B cell (primary cell): ENCODE results near the gene CCDC88C. TPM values are rescaled to one million over a fixed set of nuclear protein-coding genes. Genes with fewer than 3 reads are reported as not detected.

Experiments used
- ATAC-seq: fragments of 200-7000 bp; cut with Tn5 transposase; one replicate; pipeline ENCODE4 v1.10.0; 2021; ENCODE audit warnings: low read depth, mild to moderate bottlenecking, moderate number of reproducible peaks, moderate library complexity
- CTCF ChIA-PET: fragments of 350-600 bp; sonication (Branson Sonifier 250); formaldehyde crosslinking; loops from one replicate; lab custom pipeline; 2021; ENCODE audit warnings: antibody characterized with exemption, inconsistent platforms; lab: Charles Lee
- POLR2A ChIA-PET: fragments of 350-600 bp; sonication (Branson Sonifier 250); formaldehyde crosslinking; loops from one replicate; lab custom pipeline; 2021; ENCODE audit warnings: antibody characterized with exemption; lab: Charles Lee
- DNase-seq: peaks from one replicate; pipeline ENCODE4 v3.0.0; 2013
- H2AFZ ChIP-seq: 2 replicates; pipeline ENCODE4 v1.6.1; 2012; ENCODE audit warnings: mild to moderate bottlenecking, low read depth, low read length; ENCODE audit not compliant: insufficient read depth, poor library complexity, severe bottlenecking
- H3K27ac ChIP-seq, 2 donors: 1 replicate in 1 of 2; 2 replicates in 1 of 2; pipeline ENCODE4 v1.5.1; 2012 to 2013; ENCODE audit warnings: low read length in 2 of 2, mild to moderate bottlenecking in 2 of 2, moderate library complexity in 1 of 2
- H3K27me3 ChIP-seq, 4 experiments: fragments of 200-600 bp in 1 of 4; sonication (generic) in 1 of 4; replicated peaks in 1 of 4; 1 replicate in 2 of 4; 2 replicates in 2 of 4; pipeline versions ENCODE4 v1.6.1 to v1.7.0; 2013 to 2016; ENCODE audit warnings: low read length in 3 of 4, mild to moderate bottlenecking in 2 of 4, mixed read lengths in 1 of 4, moderate library complexity in 1 of 4; ENCODE audit not compliant: insufficient read depth in 4 of 4, control insufficient read depth in 3 of 4; ENCODE audit errors: control extremely low read depth in 1 of 4
- H3K36me3 ChIP-seq, 2 experiments: replicated peaks in 1 of 2; 1 replicate in 1 of 2; 2 replicates in 1 of 2; pipeline versions ENCODE4 v1.6.1 to v1.7.1; 2013; ENCODE audit warnings: low read length in 1 of 2; ENCODE audit not compliant: insufficient read depth in 2 of 2, control insufficient read depth in 1 of 2; ENCODE audit errors: control extremely low read depth in 1 of 2, extremely low read depth in 1 of 2
- H3K4me1 ChIP-seq, 2 donors: fragments of 200-600 bp in 1 of 2; sonication (generic) in 1 of 2; 1 replicate in 1 of 2; 2 replicates in 1 of 2; pipeline versions ENCODE4 v1.5.1 to v1.6.1; 2013 to 2017; ENCODE audit warnings: low read length in 2 of 2; ENCODE audit not compliant: control insufficient read depth in 2 of 2, insufficient read depth in 2 of 2
- H3K4me2 ChIP-seq: replicated peaks from 2 replicates; pipeline ENCODE3; 2012; ENCODE audit warnings: mild to moderate bottlenecking, low read depth, low read length; ENCODE audit not compliant: poor library complexity, severe bottlenecking
- H3K4me3 ChIP-seq, 5 experiments: fragments of 200-600 bp in 1 of 5; sonication (generic) in 1 of 5; 1 replicate in 3 of 5; 2 replicates in 2 of 5; pipeline versions ENCODE4 v1.5.1 to v1.7.0; 2011 to 2016; ENCODE audit warnings: low read length in 4 of 5, mild to moderate bottlenecking in 4 of 5, low read depth in 2 of 5, control low read depth in 1 of 5, moderate library complexity in 1 of 5; ENCODE audit not compliant: insufficient read depth in 1 of 5; ENCODE audit errors: control extremely low read depth in 1 of 5, extremely low read depth in 1 of 5
- H3K79me2 ChIP-seq: fragments of 200-600 bp; sonication (generic); one replicate; pipeline ENCODE4 v1.6.0; 2016; ENCODE audit warnings: low read length; ENCODE audit not compliant: control insufficient read depth, insufficient read depth
- H3K9ac ChIP-seq: fragments of 200-600 bp; sonication (generic); 2 replicates; pipeline ENCODE4 v1.6.1; 2017; ENCODE audit warnings: mild to moderate bottlenecking, low read length, moderate library complexity
- H3K9me3 ChIP-seq, 3 donors: one replicate each; pipeline versions ENCODE4 v1.6.1 to v1.7.1; 2013; ENCODE audit warnings: low read length in 2 of 3; ENCODE audit not compliant: control insufficient read depth in 2 of 3, insufficient read depth in 1 of 3; ENCODE audit errors: control extremely low read depth in 1 of 3
- H4K20me1 ChIP-seq: 2 replicates; pipeline ENCODE4 v1.6.0; 2012; ENCODE audit warnings: mild to moderate bottlenecking, low read length; ENCODE audit not compliant: insufficient read depth, control insufficient read depth, poor library complexity, severe bottlenecking
- H3K27ac Mint-ChIP-seq: one replicate; pipeline ENCODE4 v1.8.0; 2021; ENCODE audit warnings: mixed read lengths
- H3K27me3 Mint-ChIP-seq: one replicate; pipeline ENCODE4 v1.8.0; 2021; ENCODE audit warnings: mixed read lengths
- H3K4me1 Mint-ChIP-seq: one replicate; pipeline ENCODE4 v1.8.0; 2021; ENCODE audit warnings: mixed read lengths
- H3K4me3 Mint-ChIP-seq: one replicate; pipeline ENCODE4 v1.8.0; 2021; ENCODE audit warnings: mixed read lengths
- H3K9me3 Mint-ChIP-seq: one replicate; pipeline ENCODE4 v1.8.0; 2022; ENCODE audit warnings: mixed read lengths; ENCODE audit not compliant: insufficient read depth
- EZH2 ChIP-seq: IDR thresholded peaks from 2 replicates; pipeline ENCODE4 v1.6.1; 2012; ENCODE audit warnings: borderline replicate concordance, low read depth, mild to moderate bottlenecking, moderate library complexity, low read length; ENCODE audit not compliant: insufficient read depth, poor library complexity, severe bottlenecking
- WGBS: methylation state at CpG from one replicate; pipeline ENCODE4 v1.1.5; 2013; ENCODE audit warnings: missing lambda C conversion rate; ENCODE audit not compliant: insufficient coverage; 5-methylcytosine and 5-hydroxymethylcytosine counted together
- intact Hi-C: fragments of 100-400 bp; cut with micrococcal nuclease; formaldehyde crosslinking; loops from one replicate; pipeline ENCODE4 v1.10.0; 2022
- polyA plus RNA-seq: library from polyadenylated mRNA; depleted of rRNA; stranded (reverse); fragments of >200 nt; gene quantifications from 2 replicates; pipeline ENCODE4 v1.2.3, GENCODE V29; 2012
- total RNA-seq, 2 donors: library from RNA; stranded (reverse); fragments of 120-200 nt in 1 of 2; gene quantifications; 1 replicate in 1 of 2; 2 replicates in 1 of 2; pipeline versions ENCODE4 v1.2.3 to v1.2.4, GENCODE V29; 2013 to 2022
- TF ChIP-seq, protein P1 (sequence below): fragments of 200-600 bp; IDR thresholded peaks from one replicate; pipeline ENCODE4 v1.8.0; 2022; ENCODE audit warnings: antibody characterized with exemption, mild to moderate bottlenecking

CCDC88C gene
- total and polyA plus RNA-seq, 2 donors (not counting 1 experiment from before 2014, with no cell fraction given) = 98.7 to 181 TPM

DNA sequence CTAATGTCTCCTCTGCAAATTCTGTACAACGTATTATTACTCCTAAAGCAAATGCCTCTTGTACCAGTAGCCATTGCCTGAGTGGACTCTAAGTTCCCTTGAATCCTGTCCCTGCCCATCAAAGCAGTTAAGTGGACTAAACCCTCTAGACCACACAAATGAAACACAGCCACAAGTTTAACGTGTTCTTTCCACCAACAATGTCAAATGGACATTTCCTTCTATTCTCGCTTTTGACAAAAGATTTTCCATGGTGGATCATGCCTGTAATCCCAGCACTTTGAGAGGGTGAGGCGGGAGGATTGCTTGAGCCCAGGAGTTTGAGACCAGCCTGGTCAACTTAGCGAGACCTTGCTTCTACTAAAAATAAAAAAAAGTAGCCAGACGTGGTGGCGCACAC is 15.9 kb downstream of the CCDC88C start:
- peak overlapping the region in 1 of 2 donors; percentile 60 for H3K27ac ChIP-seq
- peaks cover 0 to 23% of the 10 kb centered on the region in 2 experiments for H3K36me3 ChIP-seq
- no peaks in the 10 kb centered on the region for H3K27me3 ChIP-seq
- H4K20me1 ChIP-seq = peaks cover 88% of the 10 kb centered on the region
- ChIA-PET POLR2A (interaction anchor here (1.1 kb wide), 1 partner anchor 28 kb away, joined by 3 read pairs; no protein-coding TSS in a partner anchor), CTCF (interaction anchor here (1.9 to 5.0 kb wide), 3 partner anchors 17 to 77 kb away, joined by 4 to 33 read pairs (median 28); partner anchors contain the start of gene CCDC88C)
- no peaks in the 10 kb centered on the region for H3K9me3 ChIP-seq
- TF ChIP-seq EZH2 = no peak
- TF ChIP-seq, protein P1, sequence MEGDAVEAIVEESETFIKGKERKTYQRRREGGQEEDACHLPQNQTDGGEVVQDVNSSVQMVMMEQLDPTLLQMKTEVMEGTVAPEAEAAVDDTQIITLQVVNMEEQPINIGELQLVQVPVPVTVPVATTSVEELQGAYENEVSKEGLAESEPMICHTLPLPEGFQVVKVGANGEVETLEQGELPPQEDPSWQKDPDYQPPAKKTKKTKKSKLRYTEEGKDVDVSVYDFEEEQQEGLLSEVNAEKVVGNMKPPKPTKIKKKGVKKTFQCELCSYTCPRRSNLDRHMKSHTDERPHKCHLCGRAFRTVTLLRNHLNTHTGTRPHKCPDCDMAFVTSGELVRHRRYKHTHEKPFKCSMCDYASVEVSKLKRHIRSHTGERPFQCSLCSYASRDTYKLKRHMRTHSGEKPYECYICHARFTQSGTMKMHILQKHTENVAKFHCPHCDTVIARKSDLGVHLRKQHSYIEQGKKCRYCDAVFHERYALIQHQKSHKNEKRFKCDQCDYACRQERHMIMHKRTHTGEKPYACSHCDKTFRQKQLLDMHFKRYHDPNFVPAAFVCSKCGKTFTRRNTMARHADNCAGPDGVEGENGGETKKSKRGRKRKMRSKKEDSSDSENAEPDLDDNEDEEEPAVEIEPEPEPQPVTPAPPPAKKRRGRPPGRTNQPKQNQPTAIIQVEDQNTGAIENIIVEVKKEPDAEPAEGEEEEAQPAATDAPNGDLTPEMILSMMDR = no peak
- peak overlapping the region; percentile 78 for H3K27ac Mint-ChIP-seq
- H3K27me3 Mint-ChIP-seq = no peaks in the 10 kb centered on the region
- no peak overlapping the region for H2AFZ ChIP-seq
- H3K4me3 Mint-ChIP-seq = no peak overlapping the region
- H3K4me1 Mint-ChIP-seq = peaks cover 85% of the 10 kb centered on the region
- DNase-seq (no peak), ATAC-seq (no peak)
- H3K9ac ChIP-seq = no peak overlapping the region
- intact Hi-C loops = no loop called here
- no peak overlapping the region for H3K4me2 ChIP-seq
- H3K9me3 Mint-ChIP-seq = no peaks in the 10 kb centered on the region
- H3K79me2 ChIP-seq = peaks cover 98% of the 10 kb centered on the region
- peaks cover 82 to 84% of the 10 kb centered on the region in 2 donors for H3K4me1 ChIP-seq
- H3K4me3 ChIP-seq = no peak overlapping the region
- 79% methylated on average over 3 of the region's 7 CpGs for WGBS

DNA sequence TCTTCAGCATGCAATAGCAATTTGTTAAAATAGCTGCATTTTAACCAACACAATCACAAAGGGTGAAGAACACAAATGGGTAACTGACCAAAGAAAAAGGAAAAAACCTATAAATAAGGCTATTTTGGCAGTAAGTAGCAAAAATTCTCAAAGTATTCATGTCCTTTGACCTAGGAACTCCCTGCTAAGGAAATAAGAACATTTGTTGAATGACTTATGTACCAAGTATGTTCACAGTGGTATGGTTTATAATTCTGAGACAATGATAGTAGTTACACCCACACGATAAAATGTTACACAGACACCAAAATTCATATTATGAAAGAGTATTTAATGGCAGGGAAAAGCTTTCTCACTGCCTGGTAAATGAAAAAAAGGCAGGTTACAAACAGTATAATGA is 16.9 kb downstream of the CCDC88C start:
- POLR2A ChIA-PET = interaction anchor here (0.6 to 1.2 kb wide), 5 partner anchors 15 to 49 kb away, joined by 3 to 9 read pairs (median 4); partner anchors contain the start of gene CCDC88C
- peak overlapping the region; percentile 96 for H3K4me2 ChIP-seq
- DNase-seq (no peak), ATAC-seq (no peak)
- H3K9me3 Mint-ChIP-seq = no peaks in the 10 kb centered on the region
- H3K4me3 Mint-ChIP-seq = peak overlapping the region; percentile 99
- no peak for TF ChIP-seq EZH2
- TF ChIP-seq, protein P1 = no peak
- H3K9ac ChIP-seq = peak overlapping the region; percentile 79
- peak overlapping the region; percentile 67 to 81 for H3K27ac ChIP-seq
- H3K27me3 Mint-ChIP-seq = no peaks in the 10 kb centered on the region
- H3K27ac Mint-ChIP-seq = peak overlapping the region; percentile 98
- CTCF ChIA-PET = interaction anchor here (1.0 to 5.0 kb wide), 8 partner anchors 10 to 82 kb away, joined by 3 to 33 read pairs (median 8); partner anchors contain the start of gene CCDC88C
- H3K9me3 ChIP-seq = no peaks in the 10 kb centered on the region
- peak overlapping the region in 2 of 5 experiments; percentile 74 to 96 for H3K4me3 ChIP-seq
- no peaks in the 10 kb centered on the region for H3K27me3 ChIP-seq
- H3K79me2 ChIP-seq = peaks cover 98% of the 10 kb centered on the region
- intact Hi-C loops = loop anchor here (1.0 kb wide), 1 partner anchor 16 kb away; no protein-coding TSS in a partner anchor
- H3K4me1 ChIP-seq = peaks cover 82 to 84% of the 10 kb centered on the region in 2 donors
- H3K4me1 Mint-ChIP-seq = peaks cover 86% of the 10 kb centered on the region
- H4K20me1 ChIP-seq = peaks cover 88% of the 10 kb centered on the region
- H2AFZ ChIP-seq = peak overlapping the region; percentile 47
- H3K36me3 ChIP-seq = peaks cover 0 to 18% of the 10 kb centered on the region in 2 experiments
- WGBS = no CpG with 5 or more reads among the region's 1 CpG
